ENCODE data around the gene CARD11. TPM values are rescaled to one million over a fixed set of nuclear protein-coding genes. Genes with fewer than 3 reads are reported as not detected.

CARD11 gene
- total and polyA plus RNA-seq, 2 experiments from 2014 or later: 17.7 to 29.0 TPM

- Histone ChIP-seq H3K27ac (ENCODE audit: low read depth) (no peak overlapping the region), H3K27me3 (ENCODE audit: insufficient read depth) (no peaks in the 10 kb centered on the region), H4K20me1 (replicated peaks; ENCODE audit: insufficient read depth) (no peaks in the 10 kb centered on the region), H3K36me3 (ENCODE audit: insufficient read depth) (0 out of 2 replicates have a peak, but pooled peaks cover 4% of the 10 kb centered on the region), H3K9me2 (ENCODE audit: insufficient read depth) (0 out of 2 replicates have a peak, but pooled peaks cover 3% of the 10 kb centered on the region), H3K4me1 (ENCODE audit: insufficient read depth) (peaks cover 5% of the 10 kb centered on the region; the same call in 1 of the 2 replicates), H3K79me2 (replicated peaks; ENCODE audit: insufficient read depth) (no peaks in the 10 kb centered on the region), H2AFZ (no peak overlapping the region), H3K4me3 (no peak overlapping the region), H3K4me2 (no peak overlapping the region), H3F3A (replicated peaks; ENCODE audit: low read depth) (no peaks in the 10 kb centered on the region)
- Mint-ChIP-seq H3K27me3 (ENCODE audit: insufficient read depth, low read depth, poor library complexity) (peaks cover 4% of the 10 kb centered on the region), H3K4me1 (peaks cover 14% of the 10 kb centered on the region; the same call in 1 of the 3 replicates), H3K4me3 (no peak overlapping the region), H3K27ac (no peak overlapping the region), H3K9me3 (peaks cover 37% of the 10 kb centered on the region), H3K36me3 (ENCODE audit: low read depth) (peaks cover 47% of the 10 kb centered on the region)
- DNase-seq (ENCODE audit: low spot score) (no peak), ATAC-seq (no peak)
- TF ChIP-seq ZNF114 (CRISPR knock-in tag; IDR thresholded peaks at IDR 0.05) (no peak), EZH2phosphoT487 (IDR thresholded peaks at IDR 0.05; ENCODE audit: unreplicated experiment) (no peak), ZNF462 (CRISPR knock-in tag; IDR thresholded peaks at IDR 0.05) (no peak)
Measured at GRCh38 chr7:2950578-2950977, 93.1 kb downstream of the CARD11 start.

GRCh38 chr7:2948749-2949148, 94.9 kb downstream of the CARD11 start:
- Histone ChIP-seq H3K79me2 (replicated peaks; ENCODE audit: insufficient read depth) (no peaks in the 10 kb centered on the region), H2AFZ (no peak overlapping the region), H3K9me2 (ENCODE audit: insufficient read depth) (0 out of 2 replicates have a peak, but pooled peaks cover 6% of the 10 kb centered on the region), H3F3A (replicated peaks; ENCODE audit: low read depth) (no peaks in the 10 kb centered on the region), H3K27me3 (ENCODE audit: insufficient read depth) (no peaks in the 10 kb centered on the region), H3K27ac (ENCODE audit: low read depth) (no peak overlapping the region), H3K36me3 (ENCODE audit: insufficient read depth) (0 out of 2 replicates have a peak, but pooled peaks cover 4% of the 10 kb centered on the region), H4K20me1 (replicated peaks; ENCODE audit: insufficient read depth) (no peaks in the 10 kb centered on the region), H3K4me3 (no peak overlapping the region), H3K4me1 (ENCODE audit: insufficient read depth) (peaks cover 5% of the 10 kb centered on the region; the same call in 1 of the 2 replicates), H3K4me2 (no peak overlapping the region)
- Mint-ChIP-seq H3K4me3 (no peak overlapping the region), H3K27me3 (ENCODE audit: insufficient read depth, low read depth, poor library complexity) (peaks cover 2% of the 10 kb centered on the region), H3K4me1 (peaks cover 12% of the 10 kb centered on the region; the same call in 1 of the 3 replicates), H3K36me3 (ENCODE audit: low read depth) (peaks cover 63% of the 10 kb centered on the region), H3K27ac (no peak overlapping the region), H3K9me3 (peaks cover 37% of the 10 kb centered on the region)
- ATAC-seq (no peak), DNase-seq (ENCODE audit: low spot score) (no peak)
- TF ChIP-seq ZNF462 (CRISPR knock-in tag; IDR thresholded peaks at IDR 0.05): no peak
- no peak for TF ChIP-seq ZNF331 (CRISPR knock-in tag; IDR thresholded peaks at IDR 0.05; ENCODE audit: low read depth)
